Glomerular visceral epithelial cell (primary cell): ENCODE results near the gene TMEM9.

Source experiments
- DNase-seq: peaks from one replicate; pipeline ENCODE4 v3.0.0-alpha.2; 2016; ENCODE audit errors: extremely low spot score

The TMEM9 gene

GRCh38 chr1:201105688-201106087, 48.6 kb downstream of the TMEM9 start:
- no peak for DNase-seq

GRCh38 chr1:201104141-201104540, 50.1 kb downstream of the TMEM9 start:
- no peak for DNase-seq

GRCh38 chr1:201103666-201104065, 50.6 kb downstream of the TMEM9 start:
- no peak for DNase-seq

- DNase-seq: no peak
Observed at GRCh38 chr1:201100169-201100930, 53.9 kb downstream of the TMEM9 start.

- DNase-seq: no peak
Observed at GRCh38 chr1:201098992-201099677, 55.1 kb downstream of the TMEM9 start.

GRCh38 chr1:201096977-201097856, 57.1 kb downstream of the TMEM9 start:
- DNase-seq: no peak

GRCh38 chr1:201096041-201096461, 58.2 kb downstream of the TMEM9 start:
- no peak for DNase-seq

- no peak for DNase-seq
Observed at GRCh38 chr1:201095581-201095980, 58.7 kb downstream of the TMEM9 start.

- DNase-seq: no peak
Observed at GRCh38 chr1:201094832-201095231, 59.4 kb downstream of the TMEM9 start.

- no peak for DNase-seq
Observed at GRCh38 chr1:201093962-201094361, 60.3 kb downstream of the TMEM9 start.

- DNase-seq: no peak
Observed at GRCh38 chr1:201093561-201093960, 60.7 kb downstream of the TMEM9 start.

GRCh38 chr1:201092738-201093137, 61.5 kb downstream of the TMEM9 start:
- DNase-seq: no peak

- no peak for DNase-seq
Observed at GRCh38 chr1:201091256-201091655, 63.0 kb downstream of the TMEM9 start.

- no peak for DNase-seq
Observed at GRCh38 chr1:201090541-201090940, 63.7 kb downstream of the TMEM9 start.

GRCh38 chr1:201089596-201089995, 64.7 kb downstream of the TMEM9 start:
- no peak for DNase-seq

- DNase-seq: peak; percentile 49
Observed at GRCh38 chr1:201088901-201089525, 65.3 kb downstream of the TMEM9 start.

GRCh38 chr1:201088395-201088794, 65.9 kb downstream of the TMEM9 start:
- DNase-seq: no peak

- DNase-seq: peak; percentile 56
Observed at GRCh38 chr1:201085902-201086735, 68.2 kb downstream of the TMEM9 start.
